ENCODE data around the gene MMAB. TPM values are rescaled to one million over a fixed set of nuclear protein-coding genes. Genes with fewer than 3 reads are reported as not detected.

Gene MMAB
- total RNA-seq, 1 experiment from 2014 or later = 97.6 TPM

- POLR2A ChIA-PET (ENCODE audit: low non-redundant PET) = interaction anchor here (0.5 kb wide), 1 partner anchor 144 kb away, joined by 8 read pairs; no protein-coding TSS in a partner anchor
- Histone ChIP-seq H3K36me3 (ENCODE audit: insufficient read depth, low read length, poor library complexity, severe bottlenecking) (peaks cover 13% of the 10 kb centered on the region), H3K27ac (ENCODE audit: low read depth, low read length, poor library complexity, severe bottlenecking) (no peak overlapping the region), H3K9me3 (ENCODE audit: low read depth, low read length, poor library complexity, severe bottlenecking) (no peaks in the 10 kb centered on the region), H3K27me3 (replicated peaks; ENCODE audit: insufficient read depth, low read depth, low read length, poor library complexity) (no peaks in the 10 kb centered on the region), H3K4me3 (ENCODE audit: low read depth, low read length, poor library complexity, severe bottlenecking) (no peak overlapping the region), H3K4me1 (ENCODE audit: insufficient read depth, low read length, poor library complexity, severe bottlenecking) (peaks cover 4% of the 10 kb centered on the region)
- DNase-seq (ENCODE audit: low spot score) = no peak
- intact Hi-C loops (cut with micrococcal nuclease; ENCODE audit: unreplicated experiment) = loop anchor here (1.0 kb wide), 1 partner anchor 179 kb away; no protein-coding TSS in a partner anchor
- TF ChIP-seq EZH2 (IDR thresholded peaks at IDR 0.05; ENCODE audit: borderline replicate concordance, low read depth, low read length, poor library complexity, severe bottlenecking) = no peak
- no peak for TF ChIP-seq CTCF (conservative IDR thresholded peaks at IDR 0.05; ENCODE audit: low read depth, low read length)
- CTCF ChIA-PET = interaction anchor here (0.5 to 2.6 kb wide), 6 partner anchors 18 to 179 kb away, joined by 3 to 44 read pairs (median 4); partner anchors contain the start of genes MMAB and MVK
- no TSS peak for BruUV-seq (replicated peaks)
These were observed 23.3 kb upstream of the MMAB start for GRCh38 chr12:109596418-109597244.

GRCh38 chr12:109595321-109595902 lies 22.1 kb upstream of the MMAB start:
- Histone ChIP-seq H3K4me1 (ENCODE audit: insufficient read depth, low read length, poor library complexity, severe bottlenecking) (peaks cover 4% of the 10 kb centered on the region), H3K36me3 (ENCODE audit: insufficient read depth, low read length, poor library complexity, severe bottlenecking) (peaks cover 18% of the 10 kb centered on the region), H3K27me3 (replicated peaks; ENCODE audit: insufficient read depth, low read depth, low read length, poor library complexity) (no peaks in the 10 kb centered on the region), H3K9me3 (ENCODE audit: low read depth, low read length, poor library complexity, severe bottlenecking) (no peaks in the 10 kb centered on the region), H3K27ac (ENCODE audit: low read depth, low read length, poor library complexity, severe bottlenecking) (no peak overlapping the region), H3K4me3 (ENCODE audit: low read depth, low read length, poor library complexity, severe bottlenecking) (no peak overlapping the region)
- TF ChIP-seq EZH2 (IDR thresholded peaks at IDR 0.05; ENCODE audit: borderline replicate concordance, low read depth, low read length, poor library complexity, severe bottlenecking) (no peak), CTCF (conservative IDR thresholded peaks at IDR 0.05; ENCODE audit: low read depth, low read length) (no peak)
- CTCF ChIA-PET = interaction anchor here (1.0 kb wide), 1 partner anchor 180 kb away, joined by 5 read pairs; no protein-coding TSS in a partner anchor
- intact Hi-C loops (cut with micrococcal nuclease; ENCODE audit: unreplicated experiment) = no loop called here
- POLR2A ChIA-PET (ENCODE audit: low non-redundant PET) = no interaction called here
- no TSS peak for BruUV-seq (replicated peaks)
- DNase-seq (ENCODE audit: low spot score) = no peak

GRCh38 chr12:109594556-109595317 lies 21.4 kb upstream of the MMAB start:
- TF ChIP-seq EZH2 (IDR thresholded peaks at IDR 0.05; ENCODE audit: borderline replicate concordance, low read depth, low read length, poor library complexity, severe bottlenecking) (no peak), CTCF (conservative IDR thresholded peaks at IDR 0.05; ENCODE audit: low read depth, low read length) (no peak)
- CTCF ChIA-PET = no interaction called here
- POLR2A ChIA-PET (ENCODE audit: low non-redundant PET) = interaction anchor here (0.6 kb wide), 1 partner anchor 131 kb away, joined by 3 read pairs; no protein-coding TSS in a partner anchor
- BruUV-seq (replicated peaks) = no TSS peak
- Histone ChIP-seq H3K9me3 (ENCODE audit: low read depth, low read length, poor library complexity, severe bottlenecking) (no peaks in the 10 kb centered on the region), H3K36me3 (ENCODE audit: insufficient read depth, low read length, poor library complexity, severe bottlenecking) (peaks cover 18% of the 10 kb centered on the region), H3K27ac (ENCODE audit: low read depth, low read length, poor library complexity, severe bottlenecking) (no peak overlapping the region), H3K27me3 (replicated peaks; ENCODE audit: insufficient read depth, low read depth, low read length, poor library complexity) (no peaks in the 10 kb centered on the region), H3K4me3 (ENCODE audit: low read depth, low read length, poor library complexity, severe bottlenecking) (no peak overlapping the region), H3K4me1 (ENCODE audit: insufficient read depth, low read length, poor library complexity, severe bottlenecking) (peaks cover 4% of the 10 kb centered on the region)
- no peak for DNase-seq (ENCODE audit: low spot score)
- intact Hi-C loops (cut with micrococcal nuclease; ENCODE audit: unreplicated experiment) = no loop called here
